ENCODE data around the gene NEK5.

GRCh38 chr13:52096748-52097147 lies 32.1 kb downstream of the NEK5 start:
- TF ChIP-seq CTCF (IDR thresholded peaks at IDR 0.05) (no peak), POLR2A (IDR thresholded peaks at IDR 0.05) (no peak)

Measured in body of pancreas (tissue), 4 donors.